ENCODE measurements around the gene PGBD1. TPM values are rescaled to one million over a fixed set of nuclear protein-coding genes. Genes with fewer than 3 reads are reported as not detected.
A peak's percentile ranks its signal among the peaks of the same experiment; 100 is the strongest.
"Not testable (repeated sequence)": the region's sequence is repeated elsewhere in the genome, so short reads cannot be mapped to it uniquely, and the experiment has no call there.

PGBD1 gene
- polyA plus RNA-seq, 1 donor, result 5.0 TPM

GRCh38 chr6:28269492-28269891 lies 11.9 kb upstream of the PGBD1 start:
- Histone ChIP-seq H3K4me1 (ENCODE audit: control insufficient read depth, insufficient read depth, low read length) (peaks cover 3% of the 10 kb centered on the region), H3K27me3 (ENCODE audit: control insufficient read depth, insufficient read depth, low read length) (no peaks in the 10 kb centered on the region), H3K4me3 (ENCODE audit: low read length) (no peak overlapping the region), H3K9me3 (ENCODE audit: control insufficient read depth, low read depth, low read length) (no peaks in the 10 kb centered on the region), H3K27ac (ENCODE audit: low read length) (no peak overlapping the region), H3K36me3 (ENCODE audit: control insufficient read depth, insufficient read depth, low read length) (peaks cover 29% of the 10 kb centered on the region)
- DNase-seq, result no peak

- H3K9me3 ChIP-seq (ENCODE audit: control insufficient read depth, low read depth, low read length), result no peaks in the 10 kb centered on the region
- no peak overlapping the region for H3K27ac ChIP-seq (ENCODE audit: low read length)
- no peaks in the 10 kb centered on the region for H3K4me1 ChIP-seq (ENCODE audit: control insufficient read depth, insufficient read depth, low read length)
- H3K27me3 ChIP-seq (ENCODE audit: control insufficient read depth, insufficient read depth, low read length), result no peaks in the 10 kb centered on the region
- H3K36me3 ChIP-seq (ENCODE audit: control insufficient read depth, insufficient read depth, low read length), result peaks cover 54% of the 10 kb centered on the region
- no peak overlapping the region for H3K4me3 ChIP-seq (ENCODE audit: low read length)
- DNase-seq, result no peak
These were observed 6.5 kb upstream of the PGBD1 start for GRCh38 chr6:28274888-28275287.

- Histone ChIP-seq H3K4me1 (ENCODE audit: control insufficient read depth, insufficient read depth, low read length) (no peaks in the 10 kb centered on the region), H3K27ac (ENCODE audit: low read length) (no peak overlapping the region), H3K9me3 (ENCODE audit: control insufficient read depth, low read depth, low read length) (no peaks in the 10 kb centered on the region), H3K27me3 (ENCODE audit: control insufficient read depth, insufficient read depth, low read length) (no peaks in the 10 kb centered on the region), H3K36me3 (ENCODE audit: control insufficient read depth, insufficient read depth, low read length) (peaks cover 40% of the 10 kb centered on the region), H3K4me3 (ENCODE audit: low read length) (no peak overlapping the region)
- DNase-seq, result no peak
- WGBS (ENCODE audit: insufficient coverage, low lambda C conversion rate), result 88% methylated on average over 1 of the region's 3 CpGs
These were observed 3.6 kb upstream of the PGBD1 start for GRCh38 chr6:28277746-28278145.

- H3K36me3 ChIP-seq (ENCODE audit: control insufficient read depth, insufficient read depth, low read length), result peaks cover 22% of the 10 kb centered on the region
- 40% methylated on average over 2 of the region's 3 CpGs for WGBS (ENCODE audit: insufficient coverage, low lambda C conversion rate)
- no peaks in the 10 kb centered on the region for H3K27me3 ChIP-seq (ENCODE audit: control insufficient read depth, insufficient read depth, low read length)
- H3K9me3 ChIP-seq (ENCODE audit: control insufficient read depth, low read depth, low read length), result no peaks in the 10 kb centered on the region
- no peak overlapping the region for H3K27ac ChIP-seq (ENCODE audit: low read length)
- H3K4me3 ChIP-seq (ENCODE audit: low read length), result peak overlapping the region; percentile 52
- H3K4me1 ChIP-seq (ENCODE audit: control insufficient read depth, insufficient read depth, low read length), result no peaks in the 10 kb centered on the region
- DNase-seq, result no peak
These were observed 631 bp upstream of the PGBD1 start for GRCh38 chr6:28280595-28281287.

- no peaks in the 10 kb centered on the region for H3K9me3 ChIP-seq (ENCODE audit: control insufficient read depth, low read depth, low read length)
- no peak for DNase-seq
- H3K36me3 ChIP-seq (ENCODE audit: control insufficient read depth, insufficient read depth, low read length), result peaks cover 15% of the 10 kb centered on the region
- H3K27me3 ChIP-seq (ENCODE audit: control insufficient read depth, insufficient read depth, low read length), result no peaks in the 10 kb centered on the region
- H3K4me3 ChIP-seq (ENCODE audit: low read length), result no peak overlapping the region
- no CpG with 5 or more reads among the region's 2 CpGs for WGBS (ENCODE audit: insufficient coverage, low lambda C conversion rate)
- H3K4me1 ChIP-seq (ENCODE audit: control insufficient read depth, insufficient read depth, low read length), result no peaks in the 10 kb centered on the region
- no peak overlapping the region for H3K27ac ChIP-seq (ENCODE audit: low read length)
These were observed 1.6 kb downstream of the PGBD1 start for GRCh38 chr6:28282926-28283325.

GRCh38 chr6:28291573-28291972 lies 10.2 kb downstream of the PGBD1 start:
- H3K4me3 ChIP-seq (ENCODE audit: low read length), result no peak overlapping the region
- H3K27ac ChIP-seq (ENCODE audit: low read length), result no peak overlapping the region
- no peaks in the 10 kb centered on the region for H3K4me1 ChIP-seq (ENCODE audit: control insufficient read depth, insufficient read depth, low read length)
- H3K27me3 ChIP-seq (ENCODE audit: control insufficient read depth, insufficient read depth, low read length), result no peaks in the 10 kb centered on the region
- DNase-seq, result no peak
- H3K9me3 ChIP-seq (ENCODE audit: control insufficient read depth, low read depth, low read length), result no peaks in the 10 kb centered on the region
- H3K36me3 ChIP-seq (ENCODE audit: control insufficient read depth, insufficient read depth, low read length), result peaks cover 12% of the 10 kb centered on the region

- no peak for DNase-seq
- no peaks in the 10 kb centered on the region for H3K4me1 ChIP-seq (ENCODE audit: control insufficient read depth, insufficient read depth, low read length)
- no CpG with 5 or more reads among the region's 5 CpGs for WGBS (ENCODE audit: insufficient coverage, low lambda C conversion rate)
- H3K4me3 ChIP-seq (ENCODE audit: low read length), result no peak overlapping the region
- peaks cover 7% of the 10 kb centered on the region for H3K36me3 ChIP-seq (ENCODE audit: control insufficient read depth, insufficient read depth, low read length)
- no peaks in the 10 kb centered on the region for H3K9me3 ChIP-seq (ENCODE audit: control insufficient read depth, low read depth, low read length)
- no peaks in the 10 kb centered on the region for H3K27me3 ChIP-seq (ENCODE audit: control insufficient read depth, insufficient read depth, low read length)
- no peak overlapping the region for H3K27ac ChIP-seq (ENCODE audit: low read length)
These were observed 14.0 kb downstream of the PGBD1 start for GRCh38 chr6:28295326-28295725.

GRCh38 chr6:28296520-28297060 lies 15.2 kb downstream of the PGBD1 start:
- no peaks in the 10 kb centered on the region for H3K27me3 ChIP-seq (ENCODE audit: control insufficient read depth, insufficient read depth, low read length)
- DNase-seq, result no peak
- H3K4me1 ChIP-seq (ENCODE audit: control insufficient read depth, insufficient read depth, low read length), result no peaks in the 10 kb centered on the region
- no peak overlapping the region for H3K4me3 ChIP-seq (ENCODE audit: low read length)
- H3K9me3 ChIP-seq (ENCODE audit: control insufficient read depth, low read depth, low read length), result no peaks in the 10 kb centered on the region
- H3K36me3 ChIP-seq (ENCODE audit: control insufficient read depth, insufficient read depth, low read length), result peaks cover 12% of the 10 kb centered on the region
- H3K27ac ChIP-seq (ENCODE audit: low read length), result no peak overlapping the region
- WGBS (ENCODE audit: insufficient coverage, low lambda C conversion rate), result 80% methylated on average over 2 of the region's 7 CpGs

GRCh38 chr6:28303570-28303969 lies 22.2 kb downstream of the PGBD1 start:
- Histone ChIP-seq H3K36me3 (ENCODE audit: control insufficient read depth, insufficient read depth, low read length) (peaks cover 5% of the 10 kb centered on the region), H3K27ac (ENCODE audit: low read length) (no peak overlapping the region), H3K27me3 (ENCODE audit: control insufficient read depth, insufficient read depth, low read length) (no peaks in the 10 kb centered on the region), H3K9me3 (ENCODE audit: control insufficient read depth, low read depth, low read length) (no peaks in the 10 kb centered on the region), H3K4me1 (ENCODE audit: control insufficient read depth, insufficient read depth, low read length) (no peaks in the 10 kb centered on the region), H3K4me3 (ENCODE audit: low read length) (no peak overlapping the region)
- 80% methylated on average over 1 of the region's 3 CpGs for WGBS (ENCODE audit: insufficient coverage, low lambda C conversion rate)
- no peak for DNase-seq

- not testable (repeated sequence) for H3K27ac ChIP-seq (ENCODE audit: low read length); H3K4me1 ChIP-seq (ENCODE audit: control insufficient read depth, insufficient read depth, low read length); H3K4me3 ChIP-seq (ENCODE audit: low read length); H3K27me3 ChIP-seq (ENCODE audit: control insufficient read depth, insufficient read depth, low read length); H3K9me3 ChIP-seq (ENCODE audit: control insufficient read depth, low read depth, low read length); H3K36me3 ChIP-seq (ENCODE audit: control insufficient read depth, insufficient read depth, low read length); DNase-seq
These were observed 25.0 kb downstream of the PGBD1 start for GRCh38 chr6:28306363-28306762.

- H3K4me3 ChIP-seq (ENCODE audit: low read length), result no peak overlapping the region
- no peaks in the 10 kb centered on the region for H3K27me3 ChIP-seq (ENCODE audit: control insufficient read depth, insufficient read depth, low read length)
- peak overlapping the region; percentile 23 for H3K27ac ChIP-seq (ENCODE audit: low read length)
- DNase-seq, result no peak
- H3K4me1 ChIP-seq (ENCODE audit: control insufficient read depth, insufficient read depth, low read length), result peaks cover 9% of the 10 kb centered on the region
- WGBS (ENCODE audit: insufficient coverage, low lambda C conversion rate), result no CpG with 5 or more reads among the region's 9 CpGs
- no peaks in the 10 kb centered on the region for H3K36me3 ChIP-seq (ENCODE audit: control insufficient read depth, insufficient read depth, low read length)
- H3K9me3 ChIP-seq (ENCODE audit: control insufficient read depth, low read depth, low read length), result peaks cover 5% of the 10 kb centered on the region
These were observed 29.9 kb downstream of the PGBD1 start for GRCh38 chr6:28311139-28311823.
